HG02759 (cell line): ENCODE results near the gene SEPTIN2.
A peak's percentile ranks its signal among the peaks of the same experiment; 100 is the strongest.
"Not testable (repeated sequence)": the region's sequence is repeated elsewhere in the genome, so short reads cannot be mapped to it uniquely, and the experiment has no call there.

ENCODE experiments used
- ATAC-seq: cut with Tn5 transposase; IDR thresholded peaks from one replicate; pipeline ENCODE4 v1.9.1; 2021; ENCODE audit warnings: mild to moderate bottlenecking, moderate library complexity; ENCODE audit not compliant: unreplicated experiment

SEPTIN2 gene

GRCh38 chr2:241315879-241316631 is at the start of gene SEPTIN2:
Gene SEPTIN2, plus strand, starts transcription at chr2:241315925. Its CDS starts 8,308 bp downstream, at chr2:241324233.
- ATAC-seq, result peak; percentile 40

- no peak for ATAC-seq
Measured at GRCh38 chr2:241267249-241268067, 48.3 kb upstream of the SEPTIN2 start.

GRCh38 chr2:241268306-241268705 is 47.4 kb upstream of the SEPTIN2 start:
- no peak for ATAC-seq

- no peak for ATAC-seq
Measured at GRCh38 chr2:241268716-241269445, 46.8 kb upstream of the SEPTIN2 start.

- ATAC-seq, result no peak
Measured at GRCh38 chr2:241269707-241270520, 45.8 kb upstream of the SEPTIN2 start.

- ATAC-seq, result no peak
Measured at GRCh38 chr2:241270531-241270930, 45.2 kb upstream of the SEPTIN2 start.

GRCh38 chr2:241271706-241272302 is 43.9 kb upstream of the SEPTIN2 start:
- peak; percentile 63 for ATAC-seq

- peak; percentile 71 for ATAC-seq
Measured at GRCh38 chr2:241272303-241273209, 43.2 kb upstream of the SEPTIN2 start.

- ATAC-seq, result no peak
Measured at GRCh38 chr2:241273210-241274020, 42.3 kb upstream of the SEPTIN2 start.

- no peak for ATAC-seq
Measured at GRCh38 chr2:241274127-241274526, 41.6 kb upstream of the SEPTIN2 start.

- ATAC-seq, result no peak
Measured at GRCh38 chr2:241275504-241275903, 40.2 kb upstream of the SEPTIN2 start.

GRCh38 chr2:241275910-241276309 is 39.8 kb upstream of the SEPTIN2 start:
- no peak for ATAC-seq

- ATAC-seq, result not testable (repeated sequence)
Measured at GRCh38 chr2:241278306-241278705, 37.4 kb upstream of the SEPTIN2 start.

- ATAC-seq, result no peak
Measured at GRCh38 chr2:241279413-241279812, 36.3 kb upstream of the SEPTIN2 start.

- ATAC-seq, result no peak
Measured at GRCh38 chr2:241279828-241280227, 35.9 kb upstream of the SEPTIN2 start.

- no peak for ATAC-seq
Measured at GRCh38 chr2:241280291-241280690, 35.4 kb upstream of the SEPTIN2 start.

- ATAC-seq, result no peak
Measured at GRCh38 chr2:241282555-241282954, 33.2 kb upstream of the SEPTIN2 start.

GRCh38 chr2:241285596-241285995 is 30.1 kb upstream of the SEPTIN2 start:
- no peak for ATAC-seq
